GM12872 (cell line): Measurements from ENCODE around the gene OSBPL10.

Source experiments
- CTCF ChIP-seq: IDR thresholded peaks from 3 replicates; pipeline ENCODE4 v1.5.1; 2011; ENCODE audit warnings: low read depth, mild to moderate bottlenecking, low read length, moderate library complexity; ENCODE audit not compliant: insufficient read depth

Gene OSBPL10

GRCh38 chr3:31973837-31974236 lies 7.2 kb downstream of the OSBPL10 start:
- TF ChIP-seq CTCF = no peak

- no peak for TF ChIP-seq CTCF
Observed at GRCh38 chr3:31973081-31973480, 8.0 kb downstream of the OSBPL10 start.

GRCh38 chr3:31971607-31972006 lies 9.5 kb downstream of the OSBPL10 start:
- TF ChIP-seq CTCF = no peak

- TF ChIP-seq CTCF = no peak
Observed at GRCh38 chr3:31968927-31969418, 12.1 kb downstream of the OSBPL10 start.

GRCh38 chr3:31968369-31968926 lies 12.6 kb downstream of the OSBPL10 start:
- TF ChIP-seq CTCF = no peak

- TF ChIP-seq CTCF = no peak
Observed at GRCh38 chr3:31967592-31967991, 13.5 kb downstream of the OSBPL10 start.

GRCh38 chr3:31966978-31967591 lies 14.0 kb downstream of the OSBPL10 start:
- TF ChIP-seq CTCF = no peak

- TF ChIP-seq CTCF = no peak
Observed at GRCh38 chr3:31962801-31963205, 18.3 kb downstream of the OSBPL10 start.
